WERI-Rb-1 (cell line): ENCODE results near the gene LIN28B.
A peak's percentile ranks its signal among the peaks of the same experiment; 100 is the strongest.

Experiments used
- DNase-seq: peaks from one replicate; pipeline ENCODE4 v3.0.0-alpha.2; 2020
- H3K27ac ChIP-seq: fragments of 250-450 bp; sonication (Bioruptor Pico); 2 replicates; pipeline ENCODE4 v1.5.1; 2020; ENCODE audit warnings: mild to moderate bottlenecking, moderate library complexity
- H3K27me3 ChIP-seq: fragments of 250-450 bp; sonication (Bioruptor Pico); 2 replicates; pipeline ENCODE4 v1.5.1; 2021; ENCODE audit warnings: mild to moderate bottlenecking, low read depth, moderate library complexity; ENCODE audit not compliant: insufficient read depth, severe bottlenecking
- H3K36me3 ChIP-seq: fragments of 250-450 bp; sonication (Bioruptor Pico); 2 replicates; pipeline ENCODE4 v1.5.1; 2020; ENCODE audit warnings: mild to moderate bottlenecking, moderate library complexity
- H3K4me3 ChIP-seq: 2 replicates; pipeline ENCODE4 v1.5.1; 2011; ENCODE audit warnings: low read depth, mild to moderate bottlenecking, control low read depth, low read length
- H3K9me3 ChIP-seq: fragments of 250-450 bp; sonication (Bioruptor Pico); 2 replicates; pipeline ENCODE4 v1.5.1; 2021; ENCODE audit warnings: mild to moderate bottlenecking, moderate library complexity; ENCODE audit not compliant: severe bottlenecking
- TF ChIP-seq, protein P1 (sequence below): IDR thresholded peaks from 2 replicates; pipeline ENCODE4 v1.5.1; 2011; ENCODE audit warnings: low read depth, mild to moderate bottlenecking, control low read depth, inconsistent platforms, low read length

Gene LIN28B

DNA sequence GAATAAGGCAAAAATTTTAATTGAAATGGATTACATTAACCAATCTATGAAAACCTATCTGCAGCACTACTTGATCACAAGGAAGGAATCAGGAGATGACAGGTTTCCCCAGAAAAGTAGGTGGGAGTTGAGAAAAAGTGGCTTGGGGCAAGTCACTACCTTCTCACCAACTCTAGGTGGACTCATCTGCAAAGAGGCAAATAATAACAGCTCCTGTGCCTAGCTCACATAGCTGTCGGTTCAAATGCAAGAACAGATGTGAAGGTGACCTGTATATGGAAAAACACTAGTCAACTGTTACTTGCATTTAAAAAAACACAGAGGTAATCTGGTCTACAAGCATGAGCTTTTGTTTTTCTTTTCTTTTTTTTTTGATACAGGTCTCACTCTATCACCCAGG lies 155.7 kb downstream of the LIN28B start:
- Histone ChIP-seq H3K27ac (no peak overlapping the region), H3K36me3 (no peaks in the 10 kb centered on the region), H3K27me3 (no peaks in the 10 kb centered on the region), H3K9me3 (no peaks in the 10 kb centered on the region), H3K4me3 (no peak overlapping the region)
- no peak for DNase-seq
- TF ChIP-seq, protein P1, sequence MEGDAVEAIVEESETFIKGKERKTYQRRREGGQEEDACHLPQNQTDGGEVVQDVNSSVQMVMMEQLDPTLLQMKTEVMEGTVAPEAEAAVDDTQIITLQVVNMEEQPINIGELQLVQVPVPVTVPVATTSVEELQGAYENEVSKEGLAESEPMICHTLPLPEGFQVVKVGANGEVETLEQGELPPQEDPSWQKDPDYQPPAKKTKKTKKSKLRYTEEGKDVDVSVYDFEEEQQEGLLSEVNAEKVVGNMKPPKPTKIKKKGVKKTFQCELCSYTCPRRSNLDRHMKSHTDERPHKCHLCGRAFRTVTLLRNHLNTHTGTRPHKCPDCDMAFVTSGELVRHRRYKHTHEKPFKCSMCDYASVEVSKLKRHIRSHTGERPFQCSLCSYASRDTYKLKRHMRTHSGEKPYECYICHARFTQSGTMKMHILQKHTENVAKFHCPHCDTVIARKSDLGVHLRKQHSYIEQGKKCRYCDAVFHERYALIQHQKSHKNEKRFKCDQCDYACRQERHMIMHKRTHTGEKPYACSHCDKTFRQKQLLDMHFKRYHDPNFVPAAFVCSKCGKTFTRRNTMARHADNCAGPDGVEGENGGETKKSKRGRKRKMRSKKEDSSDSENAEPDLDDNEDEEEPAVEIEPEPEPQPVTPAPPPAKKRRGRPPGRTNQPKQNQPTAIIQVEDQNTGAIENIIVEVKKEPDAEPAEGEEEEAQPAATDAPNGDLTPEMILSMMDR = peak; percentile 24; the same call in 1 of the 2 replicates

DNA sequence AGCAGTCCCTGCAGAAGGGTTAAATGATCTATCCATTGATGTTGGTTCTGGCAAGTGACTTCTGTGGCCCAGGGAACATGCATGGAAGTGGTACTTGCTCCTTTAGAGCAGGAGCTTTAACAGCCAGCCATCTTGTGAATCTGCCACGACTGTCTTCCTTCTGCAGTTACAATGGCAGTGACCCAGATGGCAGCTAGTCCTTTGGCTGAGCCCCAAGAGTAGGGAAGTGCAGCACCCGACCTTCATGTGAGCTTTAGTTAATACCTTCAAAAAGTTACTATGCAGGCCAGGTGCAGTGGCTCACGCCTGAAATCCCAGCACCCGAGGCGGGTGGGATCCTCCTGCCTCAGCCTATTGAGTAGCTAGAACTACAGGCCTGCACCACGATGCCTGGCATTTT lies 156.5 kb downstream of the LIN28B start:
- H3K4me3 ChIP-seq = no peak overlapping the region
- H3K9me3 ChIP-seq = no peaks in the 10 kb centered on the region
- no peak for DNase-seq
- TF ChIP-seq, protein P1 = no peak
- H3K27ac ChIP-seq = no peak overlapping the region
- no peaks in the 10 kb centered on the region for H3K27me3 ChIP-seq
- H3K36me3 ChIP-seq = no peaks in the 10 kb centered on the region

DNA sequence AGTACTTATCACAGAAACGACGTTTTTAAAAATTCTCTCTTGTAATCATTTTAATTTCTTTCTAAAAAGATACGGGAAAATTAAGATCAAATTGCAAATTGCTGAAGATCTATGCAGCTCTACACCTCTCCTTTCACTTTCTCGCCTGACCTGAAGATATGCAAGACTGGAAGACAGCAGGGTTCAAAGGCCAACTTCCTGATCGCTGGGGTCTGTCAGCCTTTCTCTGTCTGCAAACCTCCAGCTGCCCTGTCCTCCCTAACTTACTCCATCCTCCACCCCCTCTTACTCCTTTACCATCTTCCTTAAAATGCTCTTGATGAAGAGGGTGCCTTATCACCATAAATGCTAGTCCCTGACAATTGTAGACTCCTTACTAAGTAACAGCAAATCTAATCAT lies 159.2 kb downstream of the LIN28B start:
- no peak for DNase-seq
- no peaks in the 10 kb centered on the region for H3K27me3 ChIP-seq
- TF ChIP-seq, protein P1 = no peak
- H3K36me3 ChIP-seq = no peaks in the 10 kb centered on the region
- H3K9me3 ChIP-seq = no peaks in the 10 kb centered on the region
- H3K27ac ChIP-seq = no peak overlapping the region
- no peak overlapping the region for H3K4me3 ChIP-seq

DNA sequence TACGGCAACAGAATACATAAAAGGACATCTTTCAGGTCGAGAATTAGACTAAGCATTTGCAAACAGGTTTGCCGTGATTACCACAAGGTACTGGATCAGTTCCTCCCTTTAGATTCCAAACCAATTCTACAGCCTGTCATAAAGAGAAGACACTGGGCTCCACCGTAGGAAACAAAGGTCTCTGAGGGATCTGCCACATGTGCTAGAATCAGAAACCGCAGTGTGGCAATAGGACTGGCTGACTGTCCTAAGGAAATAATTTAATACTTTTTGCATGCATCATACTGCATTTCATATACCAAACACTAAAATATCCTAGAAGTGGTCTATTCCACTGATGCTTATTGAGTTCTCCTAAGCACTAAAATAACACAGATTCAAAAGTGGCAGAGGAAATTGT lies 163.7 kb downstream of the LIN28B start:
- no peak for DNase-seq
- Histone ChIP-seq H3K4me3 (no peak overlapping the region), H3K9me3 (no peaks in the 10 kb centered on the region), H3K27me3 (no peaks in the 10 kb centered on the region), H3K27ac (no peak overlapping the region), H3K36me3 (no peaks in the 10 kb centered on the region)
- TF ChIP-seq, protein P1 = no peak

DNA sequence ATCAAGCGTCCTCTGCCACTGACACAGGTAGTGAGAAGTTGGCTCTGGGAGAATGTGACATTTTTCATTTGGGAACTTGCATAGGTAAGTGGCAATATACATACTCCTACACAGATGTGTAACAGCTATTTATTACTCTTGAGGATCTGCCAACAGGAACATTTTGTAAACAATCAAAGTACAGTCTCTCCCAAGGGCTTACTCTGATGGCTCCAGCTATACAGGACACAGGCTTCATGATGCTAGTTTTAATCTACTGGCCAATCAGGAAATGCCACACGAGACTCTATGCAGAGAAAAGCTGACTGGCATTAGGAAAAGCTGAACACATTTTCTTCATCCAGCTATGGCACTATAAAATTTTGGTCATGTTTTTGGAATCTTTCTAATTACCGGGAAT lies 165.1 kb downstream of the LIN28B start:
- no peaks in the 10 kb centered on the region for H3K27me3 ChIP-seq
- DNase-seq = no peak
- TF ChIP-seq, protein P1 = no peak
- no peaks in the 10 kb centered on the region for H3K36me3 ChIP-seq
- no peak overlapping the region for H3K27ac ChIP-seq
- H3K4me3 ChIP-seq = no peak overlapping the region
- H3K9me3 ChIP-seq = no peaks in the 10 kb centered on the region

DNA sequence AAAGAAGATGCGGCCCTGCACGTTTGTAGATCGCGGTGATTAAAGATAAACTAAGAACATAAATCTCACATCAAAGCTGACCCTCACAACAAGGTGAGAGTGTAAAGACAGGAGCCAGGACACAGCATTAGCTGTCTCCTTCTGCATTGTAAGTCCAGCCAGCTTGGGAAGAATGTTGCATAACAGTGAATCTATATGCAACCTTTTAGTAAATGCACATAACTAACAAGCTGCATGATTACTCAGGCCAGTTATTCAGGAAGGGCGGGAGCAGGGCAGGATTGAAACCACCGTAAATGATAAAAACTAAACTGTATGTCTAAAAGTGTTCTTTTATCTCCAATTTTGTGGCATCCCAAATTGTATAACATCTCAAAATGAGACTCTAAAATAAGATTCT lies 165.8 kb downstream of the LIN28B start:
- Histone ChIP-seq H3K9me3 (no peaks in the 10 kb centered on the region), H3K36me3 (no peaks in the 10 kb centered on the region), H3K27ac (no peak overlapping the region), H3K4me3 (no peak overlapping the region), H3K27me3 (no peaks in the 10 kb centered on the region)
- TF ChIP-seq, protein P1 = no peak
- no peak for DNase-seq
